Measurements from ENCODE around the gene AFF4. TPM values are rescaled to one million over a fixed set of nuclear protein-coding genes. Genes with fewer than 3 reads are reported as not detected.
A peak's percentile ranks its signal among the peaks of the same experiment; 100 is the strongest.
"Not testable (repeated sequence)": the region's sequence is repeated elsewhere in the genome, so short reads cannot be mapped to it uniquely, and the experiment has no call there.

Gene AFF4
- total RNA-seq: 100 to 1,000 TPM; 107 to 108 TPM
- polyA plus RNA-seq (2013, experiment 1 of 2): 57.1 TPM
- 64.4 TPM for polyA plus RNA-seq (2013, experiment 2 of 2)
- long read RNA-seq, experiment 1, partial matches to known transcripts: 1 of 39 reads
- long read RNA-seq, experiment 1, other reads (novel, unspliced or antisense): 38 of 39 reads
- long read RNA-seq, experiment 2, full-length matches to known transcripts: 2 of 23 reads
- long read RNA-seq, experiment 2, partial matches to known transcripts: 2 of 23 reads
- long read RNA-seq, experiment 2, other reads (novel, unspliced or antisense): 19 of 23 reads
- long read RNA-seq, experiment 3, full-length matches to known transcripts: 9 of 103 reads
- long read RNA-seq, experiment 3, partial matches to known transcripts: 60 of 103 reads
- long read RNA-seq, experiment 3, other reads (novel, unspliced or antisense): 34 of 103 reads
- long read RNA-seq, experiment 4, partial matches to known transcripts: 2 of 7 reads
- long read RNA-seq, experiment 4, other reads (novel, unspliced or antisense): 5 of 7 reads

DNA sequence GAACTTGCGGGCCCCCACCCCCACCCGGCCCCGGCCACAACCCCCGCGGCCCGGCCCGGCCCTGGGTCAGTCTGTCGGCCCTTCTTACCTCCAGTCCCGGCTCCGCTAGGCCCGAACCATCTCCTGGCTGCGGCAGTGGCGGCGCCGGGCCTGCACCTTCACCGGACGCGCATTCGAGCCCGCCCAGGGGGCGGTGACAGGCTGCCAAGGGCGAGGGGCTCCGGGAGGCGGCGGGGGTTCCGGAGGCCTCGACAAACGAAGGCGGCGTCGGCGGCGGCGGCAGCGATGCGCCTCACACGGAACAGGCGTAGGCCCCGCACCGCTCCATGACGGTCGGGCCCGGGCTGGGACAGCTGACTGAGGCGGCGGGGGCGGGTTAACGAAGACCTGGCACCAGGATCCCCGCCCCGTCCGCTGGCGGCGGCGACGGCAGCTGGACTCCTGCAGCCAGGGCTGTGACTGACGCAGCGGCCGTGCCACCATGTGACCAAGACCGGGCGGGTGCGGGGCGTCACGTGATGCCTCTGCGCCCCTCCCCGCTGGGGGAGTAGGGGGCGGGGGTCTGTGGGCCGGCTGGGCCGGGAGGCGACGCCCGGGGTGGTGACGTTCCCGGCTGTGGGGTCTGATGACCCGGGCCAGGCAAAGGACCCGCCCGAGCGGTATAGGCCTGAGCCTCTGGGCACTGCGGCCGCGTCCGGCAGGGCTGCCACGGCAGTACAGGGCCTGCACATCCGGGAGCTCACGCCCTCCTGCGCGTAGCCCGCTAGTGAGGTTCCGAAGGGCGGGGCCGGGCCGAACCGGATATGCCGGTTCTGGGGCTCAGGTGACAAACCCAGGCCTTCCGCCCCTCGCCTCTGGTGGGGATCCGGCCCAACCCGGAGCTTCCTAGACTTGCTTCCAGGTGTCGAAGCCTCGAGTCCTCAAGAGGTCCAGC lies at the start of gene AFF4:
Gene AFF4 (minus strand): TSS at position 464 of the 934 bp plus-strand sequence. CDS start 26,445 bp downstream, outside the sequence.
- Mint-ChIP-seq H3K27ac (peak within 1 kb of the TSS; percentile 100), H3K27me3 (ENCODE audit: insufficient read depth) (no peaks in the 10 kb centered on the region), H3K4me3 (peak within 1 kb of the TSS; percentile 97), H3K4me1 (peaks cover 2% of the 10 kb centered on the region), H3K9me3 (no peaks in the 10 kb centered on the region), H3K36me3 (ENCODE audit: low read depth) (peaks cover 25% of the 10 kb centered on the region)
- no peaks in the 10 kb centered on the region for H3K4me1 ChIP-seq (ENCODE audit: control insufficient read depth, insufficient read depth, low read length)
- 1 to 2% methylated on average over 41 to 98 of the region's 98 CpGs for WGBS, 2 experiments (ENCODE audit: insufficient coverage in 1 of 2, insufficient read length in 1 of 2)
- peaks cover 17% of the 10 kb centered on the region for H3K36me3 ChIP-seq (ENCODE audit: control insufficient read depth, insufficient read depth, low read length)
- peak within 1 kb of the TSS; percentile 96 for H3K27ac ChIP-seq (ENCODE audit: low read depth, low read length)
- peak within 1 kb of the TSS; percentile 100 for H3K9ac ChIP-seq (ENCODE audit: extremely low read depth, low read length, poor library complexity, severe bottlenecking)
- TF ChIP-seq, protein P1, sequence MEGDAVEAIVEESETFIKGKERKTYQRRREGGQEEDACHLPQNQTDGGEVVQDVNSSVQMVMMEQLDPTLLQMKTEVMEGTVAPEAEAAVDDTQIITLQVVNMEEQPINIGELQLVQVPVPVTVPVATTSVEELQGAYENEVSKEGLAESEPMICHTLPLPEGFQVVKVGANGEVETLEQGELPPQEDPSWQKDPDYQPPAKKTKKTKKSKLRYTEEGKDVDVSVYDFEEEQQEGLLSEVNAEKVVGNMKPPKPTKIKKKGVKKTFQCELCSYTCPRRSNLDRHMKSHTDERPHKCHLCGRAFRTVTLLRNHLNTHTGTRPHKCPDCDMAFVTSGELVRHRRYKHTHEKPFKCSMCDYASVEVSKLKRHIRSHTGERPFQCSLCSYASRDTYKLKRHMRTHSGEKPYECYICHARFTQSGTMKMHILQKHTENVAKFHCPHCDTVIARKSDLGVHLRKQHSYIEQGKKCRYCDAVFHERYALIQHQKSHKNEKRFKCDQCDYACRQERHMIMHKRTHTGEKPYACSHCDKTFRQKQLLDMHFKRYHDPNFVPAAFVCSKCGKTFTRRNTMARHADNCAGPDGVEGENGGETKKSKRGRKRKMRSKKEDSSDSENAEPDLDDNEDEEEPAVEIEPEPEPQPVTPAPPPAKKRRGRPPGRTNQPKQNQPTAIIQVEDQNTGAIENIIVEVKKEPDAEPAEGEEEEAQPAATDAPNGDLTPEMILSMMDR (conservative IDR thresholded peaks at IDR 0.05): no peak
- no peaks in the 10 kb centered on the region for H3K9me3 ChIP-seq (ENCODE audit: control insufficient read depth, low read length)
- peak; percentile 98 for DNase-seq
- peak within 1 kb of the TSS; percentile 98 for H3K4me3 ChIP-seq (ENCODE audit: low read length)
- H3K27me3 ChIP-seq (ENCODE audit: control insufficient read depth, insufficient read depth, low read length, poor library complexity, severe bottlenecking): no peaks in the 10 kb centered on the region

GRCh38 chr5:133008455-133008854 lies 45.0 kb upstream of the AFF4 start:
- H3K4me1 Mint-ChIP-seq; H3K9ac ChIP-seq (ENCODE audit: extremely low read depth, low read length, poor library complexity, severe bottlenecking); H3K27ac Mint-ChIP-seq; H3K4me3 Mint-ChIP-seq; H3K9me3 ChIP-seq (ENCODE audit: control insufficient read depth, low read length); H3K4me3 ChIP-seq (ENCODE audit: low read length); H3K27me3 Mint-ChIP-seq (ENCODE audit: insufficient read depth); H3K27ac ChIP-seq (ENCODE audit: low read depth, low read length); DNase-seq; H3K27me3 ChIP-seq (ENCODE audit: control insufficient read depth, insufficient read depth, low read length, poor library complexity, severe bottlenecking); H3K4me1 ChIP-seq (ENCODE audit: control insufficient read depth, insufficient read depth, low read length): not testable (repeated sequence)
- 71 to 80% methylated on average over 4 to 6 of the region's 6 CpGs for WGBS, 2 experiments (ENCODE audit: insufficient coverage in 1 of 2, insufficient read length in 1 of 2)
- Mint-ChIP-seq H3K36me3 (ENCODE audit: low read depth) (peaks cover 37% of the 10 kb centered on the region), H3K9me3 (peaks cover 12% of the 10 kb centered on the region)
- H3K36me3 ChIP-seq (ENCODE audit: control insufficient read depth, insufficient read depth, low read length): peaks cover 32% of the 10 kb centered on the region

DNA sequence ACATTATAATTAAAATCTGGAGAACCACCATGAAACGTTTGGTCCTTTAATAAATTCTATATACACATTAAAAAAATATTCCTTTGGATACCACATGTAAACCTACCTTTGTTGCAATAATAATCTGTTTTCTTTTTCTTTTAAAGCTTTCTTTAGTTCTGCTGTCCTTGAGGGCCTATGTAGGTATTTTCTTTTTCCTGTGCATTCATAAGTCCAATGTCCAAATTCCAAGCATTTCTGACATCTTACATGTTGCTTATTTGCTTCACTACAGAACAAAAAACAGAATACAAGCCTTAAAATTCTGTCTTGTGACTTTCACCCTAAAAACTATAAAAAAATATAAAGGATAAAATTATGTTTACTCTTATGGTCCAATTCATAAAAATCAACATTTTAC lies 43.2 kb upstream of the AFF4 start:
- Histone ChIP-seq H3K36me3 (ENCODE audit: control insufficient read depth, insufficient read depth, low read length) (peaks cover 40% of the 10 kb centered on the region), H3K9me3 (ENCODE audit: control insufficient read depth, low read length) (peaks cover 2% of the 10 kb centered on the region), H3K4me3 (ENCODE audit: low read length) (no peak overlapping the region), H3K4me1 (ENCODE audit: control insufficient read depth, insufficient read depth, low read length) (no peaks in the 10 kb centered on the region), H3K9ac (ENCODE audit: extremely low read depth, low read length, poor library complexity, severe bottlenecking) (no peak overlapping the region), H3K27me3 (ENCODE audit: control insufficient read depth, insufficient read depth, low read length, poor library complexity, severe bottlenecking) (no peaks in the 10 kb centered on the region), H3K27ac (ENCODE audit: low read depth, low read length) (no peak overlapping the region)
- no peak for DNase-seq
- Mint-ChIP-seq H3K9me3 (peaks cover 8% of the 10 kb centered on the region), H3K36me3 (ENCODE audit: low read depth) (peaks cover 42% of the 10 kb centered on the region), H3K4me1 (no peaks in the 10 kb centered on the region), H3K27ac (no peak overlapping the region), H3K27me3 (ENCODE audit: insufficient read depth) (no peaks in the 10 kb centered on the region), H3K4me3 (no peak overlapping the region)
- 100% methylated on average over 1 of the region's 1 CpG; no CpG with 5 or more reads in 1 of the 2 experiments for WGBS, 2 experiments (ENCODE audit: insufficient coverage in 1 of 2, insufficient read length in 1 of 2)
- TF ChIP-seq, protein P1 (conservative IDR thresholded peaks at IDR 0.05): no peak
